Measurements from ENCODE around the gene EPHB2.

Gene EPHB2

DNA sequence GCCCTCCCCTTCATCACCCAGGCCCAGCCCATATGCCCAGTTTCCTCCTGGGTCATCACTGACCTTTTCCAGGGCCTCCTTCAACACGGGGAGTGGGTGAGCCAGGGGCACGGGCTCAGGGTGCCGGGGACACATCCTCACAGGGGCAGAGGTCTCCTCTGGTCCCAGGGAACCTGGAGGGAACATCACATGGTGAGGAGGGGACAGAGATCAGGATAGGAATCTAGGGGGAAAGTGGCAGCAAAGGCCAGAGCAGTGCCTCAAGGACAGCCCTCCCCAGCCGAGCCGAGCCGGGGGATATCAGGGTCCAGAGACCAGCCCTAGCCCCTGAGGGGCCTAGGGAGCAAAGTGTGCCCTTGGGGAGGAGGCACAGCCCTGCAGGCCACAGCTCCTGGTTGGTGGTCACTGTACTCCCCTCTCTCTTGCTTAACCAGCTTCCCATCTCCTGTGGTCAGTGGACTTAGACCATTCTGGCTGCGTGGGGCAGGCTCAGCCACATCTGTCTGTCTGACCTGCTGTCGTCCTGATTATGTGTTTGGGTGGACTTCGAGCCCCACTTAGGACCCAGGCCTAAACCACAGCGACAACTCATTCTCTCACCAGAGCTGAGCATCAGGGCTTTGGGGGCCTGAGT lies 252.5 kb downstream of the EPHB2 start:
- no peak for DNase-seq

DNA sequence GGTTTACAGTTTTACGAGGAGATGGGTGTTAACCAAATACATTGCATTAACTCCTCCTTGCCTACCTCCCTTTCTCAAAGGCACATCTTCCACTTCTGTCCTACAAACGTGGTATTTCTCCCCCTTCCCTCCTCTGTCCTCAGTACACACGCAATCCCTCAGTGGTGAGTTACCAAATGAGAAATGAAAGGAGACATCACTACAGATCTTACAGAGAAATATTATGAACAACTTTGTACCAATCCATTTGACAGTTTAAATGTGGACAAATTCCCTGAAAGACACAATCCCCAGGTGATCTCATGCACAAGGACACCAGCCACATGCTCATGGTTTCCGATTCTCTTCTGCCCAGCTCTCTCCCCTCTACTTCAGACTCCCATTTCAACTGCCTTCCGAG lies 255.7 kb downstream of the EPHB2 start:
- DNase-seq: no peak

DNA sequence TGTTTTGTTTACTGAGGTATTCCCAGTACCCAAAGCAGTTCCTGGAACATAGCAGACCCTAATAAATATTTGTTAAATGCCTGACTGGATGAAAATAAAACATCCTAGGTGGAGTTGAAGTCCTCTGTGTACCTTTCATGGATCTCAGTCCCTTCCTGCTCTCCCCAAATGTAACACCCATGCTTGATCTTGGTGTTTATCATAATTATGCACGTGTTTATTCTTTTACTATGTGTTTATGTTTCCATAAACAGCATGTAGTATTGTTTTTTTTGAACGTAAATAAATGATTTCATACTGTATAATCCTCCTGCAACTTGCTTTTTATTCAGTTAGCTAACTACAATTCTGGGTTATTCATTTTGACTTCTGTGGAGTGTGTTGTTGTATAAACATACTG lies 257.2 kb downstream of the EPHB2 start:
- no peak for DNase-seq

DNA sequence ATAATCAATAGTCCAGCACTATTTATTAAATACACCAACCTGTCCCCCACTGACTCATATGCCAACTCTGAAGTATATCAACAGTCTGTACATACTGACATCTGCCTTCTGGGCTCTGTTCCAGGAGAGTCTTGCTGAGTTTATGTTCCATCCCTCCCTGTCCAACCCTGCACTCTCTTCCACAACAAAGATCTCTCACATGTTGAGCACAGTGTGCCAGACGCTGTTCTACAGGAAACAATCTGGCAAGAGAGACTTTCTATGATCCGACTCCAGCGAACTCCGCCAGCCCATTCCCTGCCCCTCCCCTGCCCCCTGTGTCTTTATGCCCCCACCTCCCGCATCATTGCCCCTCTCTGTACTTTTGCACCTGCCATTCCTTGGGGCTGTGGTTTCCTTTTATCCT lies 258.7 kb downstream of the EPHB2 start:
- DNase-seq: peak; percentile 35

DNA sequence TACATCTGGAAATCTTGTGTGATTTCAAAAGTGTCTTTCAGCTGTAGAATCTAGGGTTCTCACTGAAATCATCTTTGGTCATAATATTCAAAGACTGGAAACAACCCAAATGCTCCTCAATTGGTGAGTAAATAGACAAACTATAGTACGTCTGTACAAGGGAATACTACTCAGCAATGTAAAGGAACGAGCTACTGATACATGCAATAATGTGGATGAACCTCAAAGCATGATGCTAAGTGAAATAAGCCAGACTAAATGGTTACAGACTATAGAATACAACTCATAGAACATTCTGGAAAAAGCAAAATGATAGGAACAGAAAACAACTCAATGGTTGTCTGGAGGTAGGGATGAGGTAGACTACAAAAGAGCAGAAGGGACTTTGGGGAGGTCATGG lies 259.5 kb downstream of the EPHB2 start:
- DNase-seq: no peak
